ENCODE results near the gene SPATA3. TPM values are rescaled to one million over a fixed set of nuclear protein-coding genes. Genes with fewer than 3 reads are reported as not detected.

Gene SPATA3
- total RNA-seq, 2 experiments from 2014 or later, result not detected

- Histone ChIP-seq H3K27ac (ENCODE audit: low read depth in 1 of 2, low read length in 2 of 2) (no peak overlapping the region), H3K27me3 (ENCODE audit: control insufficient read depth in 1 of 2, insufficient read depth in 2 of 2, low read length in 2 of 2) (peaks cover 41 to 55% of the 10 kb centered on the region in 2 experiments), H3K4me3 (ENCODE audit: low read length) (no peak overlapping the region), H3K4me1 (ENCODE audit: insufficient read depth, low read length) (peaks cover 7% of the 10 kb centered on the region), H3K36me3 (ENCODE audit: insufficient read depth, low read length) (no peaks in the 10 kb centered on the region), H3K9me3 (ENCODE audit: control insufficient read depth in 1 of 2, insufficient read depth in 1 of 2, low read length in 2 of 2) (no peaks in the 10 kb centered on the region)
- Mint-ChIP-seq H3K4me1 (ENCODE audit: low read depth) (no peaks in the 10 kb centered on the region), H3K36me3 (ENCODE audit: low read depth) (no peaks in the 10 kb centered on the region), H3K9me3 (no peaks in the 10 kb centered on the region), H3K27me3 (peaks cover 65% of the 10 kb centered on the region), H3K27ac (no peak overlapping the region), H3K4me3 (peak overlapping the region; percentile 15)
- intact Hi-C loops (cut with DNase I, micrococcal nuclease), result no loop called here
- POLR2A ChIA-PET, result no interaction called here
- TF ChIP-seq, protein P1, sequence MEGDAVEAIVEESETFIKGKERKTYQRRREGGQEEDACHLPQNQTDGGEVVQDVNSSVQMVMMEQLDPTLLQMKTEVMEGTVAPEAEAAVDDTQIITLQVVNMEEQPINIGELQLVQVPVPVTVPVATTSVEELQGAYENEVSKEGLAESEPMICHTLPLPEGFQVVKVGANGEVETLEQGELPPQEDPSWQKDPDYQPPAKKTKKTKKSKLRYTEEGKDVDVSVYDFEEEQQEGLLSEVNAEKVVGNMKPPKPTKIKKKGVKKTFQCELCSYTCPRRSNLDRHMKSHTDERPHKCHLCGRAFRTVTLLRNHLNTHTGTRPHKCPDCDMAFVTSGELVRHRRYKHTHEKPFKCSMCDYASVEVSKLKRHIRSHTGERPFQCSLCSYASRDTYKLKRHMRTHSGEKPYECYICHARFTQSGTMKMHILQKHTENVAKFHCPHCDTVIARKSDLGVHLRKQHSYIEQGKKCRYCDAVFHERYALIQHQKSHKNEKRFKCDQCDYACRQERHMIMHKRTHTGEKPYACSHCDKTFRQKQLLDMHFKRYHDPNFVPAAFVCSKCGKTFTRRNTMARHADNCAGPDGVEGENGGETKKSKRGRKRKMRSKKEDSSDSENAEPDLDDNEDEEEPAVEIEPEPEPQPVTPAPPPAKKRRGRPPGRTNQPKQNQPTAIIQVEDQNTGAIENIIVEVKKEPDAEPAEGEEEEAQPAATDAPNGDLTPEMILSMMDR (IDR thresholded peaks at IDR 0.05), result no peak
- no peak for DNase-seq
- no peak for ATAC-seq (ENCODE audit: poor library complexity)
- CTCF ChIA-PET, result interaction anchor here (0.8 kb wide), 1 partner anchor 13 kb away, joined by 3 read pairs; no protein-coding TSS in a partner anchor
These were observed 44.0 kb downstream of the SPATA3 start for GRCh38 chr2:231039821-231040364.

DNA sequence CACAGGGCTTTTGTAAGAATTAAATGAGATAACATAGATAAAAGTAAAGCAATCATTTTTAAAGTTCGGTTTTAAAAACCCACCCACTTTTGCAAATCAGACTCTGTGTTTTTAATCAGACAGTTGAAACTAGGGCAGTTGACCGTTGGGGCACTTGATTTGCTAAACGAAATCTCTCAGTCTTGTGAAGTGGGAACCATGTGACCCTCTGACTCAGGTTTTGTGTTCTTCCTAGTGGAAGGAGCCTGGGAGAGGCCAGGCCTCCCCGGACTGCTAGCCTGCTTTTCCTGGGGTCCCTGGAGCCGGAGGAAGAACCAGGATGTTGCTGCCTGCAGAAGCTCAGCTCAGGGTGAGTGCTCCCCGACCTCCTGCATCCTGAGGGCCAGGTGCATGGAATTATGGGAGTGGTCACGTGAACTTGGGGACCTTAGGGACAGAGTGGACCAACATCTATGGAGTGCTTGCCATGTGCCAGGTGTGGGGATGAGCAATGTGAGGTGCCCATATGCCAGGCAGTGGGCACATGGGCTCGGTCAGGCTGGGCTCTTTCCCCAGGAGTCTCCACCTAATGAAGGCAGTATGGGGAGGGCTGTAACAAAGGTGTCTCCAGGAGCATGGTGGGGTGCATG lies 45.3 kb downstream of the SPATA3 start:
- H3K4me1 ChIP-seq (ENCODE audit: insufficient read depth, low read length), result peaks cover 7% of the 10 kb centered on the region
- H3K27ac ChIP-seq (ENCODE audit: low read depth in 1 of 2, low read length in 2 of 2), result no peak overlapping the region
- Mint-ChIP-seq H3K9me3 (no peaks in the 10 kb centered on the region), H3K4me1 (ENCODE audit: low read depth) (no peaks in the 10 kb centered on the region), H3K27me3 (peaks cover 55% of the 10 kb centered on the region), H3K27ac (no peak overlapping the region), H3K36me3 (ENCODE audit: low read depth) (no peaks in the 10 kb centered on the region), H3K4me3 (no peak overlapping the region)
- intact Hi-C loops (cut with DNase I, micrococcal nuclease), result no loop called here
- CTCF ChIA-PET, result no interaction called here
- DNase-seq (no peak), ATAC-seq (ENCODE audit: poor library complexity) (no peak)
- no peak overlapping the region for H3K4me3 ChIP-seq (ENCODE audit: low read length)
- H3K9me3 ChIP-seq (ENCODE audit: control insufficient read depth in 1 of 2, insufficient read depth in 1 of 2, low read length in 2 of 2), result no peaks in the 10 kb centered on the region
- POLR2A ChIA-PET, result no interaction called here
- H3K27me3 ChIP-seq (ENCODE audit: control insufficient read depth in 1 of 2, insufficient read depth in 2 of 2, low read length in 2 of 2), result peaks cover 36 to 45% of the 10 kb centered on the region in 2 experiments
- TF ChIP-seq, protein P1 (IDR thresholded peaks at IDR 0.05), result no peak
- H3K36me3 ChIP-seq (ENCODE audit: insufficient read depth, low read length), result no peaks in the 10 kb centered on the region

- no peaks in the 10 kb centered on the region for H3K4me1 Mint-ChIP-seq (ENCODE audit: low read depth)
- H3K36me3 Mint-ChIP-seq (ENCODE audit: low read depth), result no peaks in the 10 kb centered on the region
- CTCF ChIA-PET, result interaction anchor here (1.3 kb wide), 1 partner anchor 9 kb away, joined by 4 read pairs; no protein-coding TSS in a partner anchor
- Histone ChIP-seq H3K36me3 (ENCODE audit: insufficient read depth, low read length) (no peaks in the 10 kb centered on the region), H3K4me1 (ENCODE audit: insufficient read depth, low read length) (no peaks in the 10 kb centered on the region), H3K27ac (ENCODE audit: low read depth in 1 of 2, low read length in 2 of 2) (no peak overlapping the region), H3K9me3 (ENCODE audit: control insufficient read depth in 1 of 2, insufficient read depth in 1 of 2, low read length in 2 of 2) (no peaks in the 10 kb centered on the region), H3K27me3 (ENCODE audit: control insufficient read depth in 1 of 2, insufficient read depth in 2 of 2, low read length in 2 of 2) (peaks cover 29 to 37% of the 10 kb centered on the region in 2 experiments), H3K4me3 (ENCODE audit: low read length) (no peak overlapping the region)
- no peak overlapping the region for H3K27ac Mint-ChIP-seq
- H3K9me3 Mint-ChIP-seq, result no peaks in the 10 kb centered on the region
- POLR2A ChIA-PET, result no interaction called here
- H3K27me3 Mint-ChIP-seq, result peaks cover 37% of the 10 kb centered on the region
- TF ChIP-seq, protein P1 (IDR thresholded peaks at IDR 0.05), result no peak
- ATAC-seq (ENCODE audit: poor library complexity) (no peak), DNase-seq (no peak)
- intact Hi-C loops (cut with DNase I, micrococcal nuclease), result no loop called here
- no peak overlapping the region for H3K4me3 Mint-ChIP-seq
These were observed 47.9 kb downstream of the SPATA3 start for GRCh38 chr2:231043796-231044195.
